LNCaP clone FGC (cell line): ENCODE measurements around the gene MPEG1.
A peak's percentile ranks its signal among the peaks of the same experiment; 100 is the strongest.

Experiments used
- DNase-seq: peaks from one replicate; pipeline ENCODE4 v3.0.0-alpha.2; 2011; ENCODE audit warnings: low read depth
- H3K4me3 ChIP-seq: 2 replicates; pipeline ENCODE4 v1.5.1; 2011; ENCODE audit warnings: mild to moderate bottlenecking, low read depth, low read length, control low read depth
- TF ChIP-seq, protein P1 (sequence below): IDR thresholded peaks from 2 replicates; pipeline ENCODE4 v1.5.1; 2012; ENCODE audit warnings: mild to moderate bottlenecking; ENCODE audit not compliant: control insufficient read depth, insufficient read depth; ENCODE audit errors: extremely low read depth

MPEG1 gene

DNA sequence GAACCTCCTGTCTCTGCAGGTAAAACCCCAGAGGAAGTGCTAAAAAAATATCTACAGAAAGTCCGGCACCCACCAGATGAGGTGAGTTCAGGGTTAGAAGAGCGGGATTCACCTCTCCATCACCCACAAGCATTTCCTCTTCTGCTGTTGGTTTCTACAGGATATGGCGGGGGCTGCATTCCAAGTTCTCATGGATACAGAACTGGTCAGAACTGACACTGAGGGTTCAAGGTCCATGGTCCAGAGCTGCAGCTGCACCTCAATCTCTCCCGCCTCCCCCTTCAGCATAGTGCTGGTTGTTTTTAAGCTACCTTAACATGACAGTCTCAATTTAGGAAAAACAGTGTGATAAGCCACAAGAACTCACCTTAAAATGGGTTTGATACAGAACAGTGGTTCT lies 21.6 kb downstream of the MPEG1 start:
- no peak overlapping the region for H3K4me3 ChIP-seq
- no peak for DNase-seq
- TF ChIP-seq, protein P1, sequence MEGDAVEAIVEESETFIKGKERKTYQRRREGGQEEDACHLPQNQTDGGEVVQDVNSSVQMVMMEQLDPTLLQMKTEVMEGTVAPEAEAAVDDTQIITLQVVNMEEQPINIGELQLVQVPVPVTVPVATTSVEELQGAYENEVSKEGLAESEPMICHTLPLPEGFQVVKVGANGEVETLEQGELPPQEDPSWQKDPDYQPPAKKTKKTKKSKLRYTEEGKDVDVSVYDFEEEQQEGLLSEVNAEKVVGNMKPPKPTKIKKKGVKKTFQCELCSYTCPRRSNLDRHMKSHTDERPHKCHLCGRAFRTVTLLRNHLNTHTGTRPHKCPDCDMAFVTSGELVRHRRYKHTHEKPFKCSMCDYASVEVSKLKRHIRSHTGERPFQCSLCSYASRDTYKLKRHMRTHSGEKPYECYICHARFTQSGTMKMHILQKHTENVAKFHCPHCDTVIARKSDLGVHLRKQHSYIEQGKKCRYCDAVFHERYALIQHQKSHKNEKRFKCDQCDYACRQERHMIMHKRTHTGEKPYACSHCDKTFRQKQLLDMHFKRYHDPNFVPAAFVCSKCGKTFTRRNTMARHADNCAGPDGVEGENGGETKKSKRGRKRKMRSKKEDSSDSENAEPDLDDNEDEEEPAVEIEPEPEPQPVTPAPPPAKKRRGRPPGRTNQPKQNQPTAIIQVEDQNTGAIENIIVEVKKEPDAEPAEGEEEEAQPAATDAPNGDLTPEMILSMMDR: no peak

DNA sequence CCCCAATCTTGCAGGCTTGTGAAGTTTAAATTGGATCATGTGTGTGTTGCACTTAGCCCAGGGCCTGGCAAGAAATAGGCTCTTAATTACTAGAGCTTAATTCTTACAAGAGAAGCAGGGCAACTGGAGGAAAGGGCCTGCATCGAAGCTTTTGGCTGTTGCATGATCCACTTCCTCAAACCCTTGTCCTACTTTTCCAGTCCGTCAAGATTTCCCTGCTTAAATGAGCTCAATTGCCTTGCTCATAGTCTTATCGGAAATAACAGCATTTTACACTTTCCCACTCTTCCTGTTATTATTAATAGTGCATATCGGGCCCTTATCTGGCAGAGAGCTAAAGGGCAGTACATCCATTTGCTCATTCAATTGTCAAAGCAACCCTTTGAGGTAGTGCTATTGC lies 22.7 kb downstream of the MPEG1 start:
- DNase-seq: no peak
- TF ChIP-seq, protein P1: no peak
- no peak overlapping the region for H3K4me3 ChIP-seq

DNA sequence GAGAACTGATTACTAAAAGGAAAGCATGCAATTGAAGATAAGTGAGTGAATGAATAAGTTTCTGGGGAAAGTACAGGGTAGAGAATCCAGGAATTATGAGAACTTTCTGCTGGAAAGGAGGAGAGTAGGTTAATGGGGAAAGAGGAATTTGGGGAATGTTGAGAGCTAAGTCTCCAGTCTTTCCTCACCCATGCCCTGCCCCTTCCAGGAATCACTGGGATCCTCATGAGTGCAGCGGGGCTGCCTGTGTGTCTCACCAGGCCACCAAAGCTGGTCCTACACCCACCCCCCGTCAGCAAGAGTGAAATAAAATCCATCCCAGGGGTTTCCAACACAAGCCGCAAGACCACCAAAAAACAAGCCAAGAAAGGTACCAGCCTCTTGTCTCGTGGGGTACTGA lies 23.8 kb downstream of the MPEG1 start:
- no peak overlapping the region for H3K4me3 ChIP-seq
- no peak for DNase-seq
- TF ChIP-seq, protein P1: no peak

DNA sequence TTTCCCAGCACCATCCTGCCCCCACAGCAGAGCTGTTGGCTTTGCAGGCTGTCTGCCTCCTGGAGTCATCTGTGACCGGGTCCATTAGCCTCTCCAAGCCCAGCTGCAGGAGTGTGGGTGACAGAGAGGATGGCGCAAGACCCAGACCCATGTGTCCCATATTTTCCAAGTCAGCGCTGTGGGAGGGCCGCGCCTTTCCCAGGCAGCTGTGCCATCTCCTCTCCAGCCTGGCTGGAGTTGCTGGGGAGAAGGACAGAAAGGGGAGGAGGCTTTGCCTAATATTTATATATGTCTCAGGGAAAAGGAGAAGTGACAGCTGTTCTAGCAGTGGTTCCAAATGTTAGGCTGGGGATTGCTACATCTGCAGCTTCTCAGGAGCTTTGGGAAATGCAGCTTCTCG lies 25.1 kb downstream of the MPEG1 start:
- DNase-seq: no peak
- H3K4me3 ChIP-seq: no peak overlapping the region
- TF ChIP-seq, protein P1: no peak

DNA sequence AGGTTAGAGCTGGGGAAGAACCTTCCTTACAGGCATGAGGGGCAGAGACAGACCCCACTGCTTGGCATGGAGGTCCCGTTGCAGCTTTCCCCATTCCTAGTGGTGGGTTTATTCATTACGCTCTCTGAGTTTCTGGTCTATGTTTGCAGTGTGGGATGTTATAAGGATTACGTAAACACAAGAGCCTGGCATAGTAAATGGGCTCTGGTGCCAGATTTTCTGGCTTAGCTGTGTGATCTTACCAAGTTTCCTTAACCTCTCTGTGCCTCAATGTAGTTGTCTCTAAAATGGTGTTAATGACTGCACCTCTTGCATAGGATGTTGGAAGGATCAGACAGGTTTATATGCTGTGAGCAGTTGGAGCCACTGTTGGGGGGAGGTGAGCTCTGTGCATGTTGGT lies 25.7 kb downstream of the MPEG1 start:
- no peak for DNase-seq
- H3K4me3 ChIP-seq: no peak overlapping the region
- TF ChIP-seq, protein P1: no peak

DNA sequence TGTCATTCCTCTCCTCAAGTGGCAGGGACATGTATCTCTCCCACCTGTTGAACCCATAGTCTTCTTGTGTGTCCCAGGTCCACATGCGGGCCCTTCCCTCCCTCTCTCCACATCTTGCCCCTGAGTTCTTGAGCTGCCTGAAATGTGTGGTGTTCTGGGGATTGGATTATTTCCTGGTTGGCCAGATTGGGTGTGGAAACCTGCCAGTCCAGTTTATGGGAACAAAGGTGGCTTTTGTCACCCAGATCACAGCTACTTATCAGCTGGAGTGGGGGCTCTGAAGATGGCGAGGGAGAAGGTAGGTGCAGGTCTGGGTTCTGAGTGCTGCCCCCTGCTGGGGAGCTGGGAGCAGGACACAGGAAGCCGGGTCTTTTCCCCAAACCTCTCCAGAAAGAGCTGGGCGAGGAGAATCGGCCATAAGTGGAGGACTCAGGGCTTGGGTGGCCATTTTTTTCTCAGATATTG lies 26.6 kb downstream of the MPEG1 start:
- DNase-seq: no peak
- TF ChIP-seq, protein P1: peak; percentile 36
- no peak overlapping the region for H3K4me3 ChIP-seq

DNA sequence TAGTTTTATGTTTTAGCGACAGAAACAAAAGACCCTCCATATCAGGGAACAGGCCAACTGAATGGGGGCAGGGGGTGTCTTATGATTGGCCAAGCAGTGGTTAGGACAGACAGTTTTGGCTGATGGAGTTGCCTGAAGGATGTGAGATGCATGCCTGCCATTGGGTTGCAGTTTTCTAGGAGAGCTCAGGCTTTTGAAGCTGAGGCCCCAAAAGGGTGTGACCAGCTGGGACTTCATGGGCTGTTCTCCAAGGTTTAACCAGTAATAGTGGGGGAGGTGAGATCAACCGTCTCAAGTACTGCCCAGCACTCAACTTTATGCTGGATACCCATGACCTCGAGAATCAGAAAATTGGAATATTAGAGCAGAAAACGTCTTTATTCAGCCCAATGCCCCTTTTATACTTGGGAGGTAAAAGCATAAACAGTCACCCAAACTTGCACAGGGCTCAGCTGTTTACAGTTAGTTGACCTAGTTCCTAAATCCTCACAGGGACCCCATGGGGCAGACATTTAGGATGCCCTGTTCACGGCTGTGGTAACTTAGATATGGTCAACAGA lies 27.3 kb downstream of the MPEG1 start:
- TF ChIP-seq, protein P1: no peak
- no peak for DNase-seq
- no peak overlapping the region for H3K4me3 ChIP-seq
